Epithelial cell of esophagus (primary cell): ENCODE data around the gene ELMOD3.
A peak's percentile ranks its signal among the peaks of the same experiment; 100 is the strongest.
"Not testable (repeated sequence)": the region's sequence is repeated elsewhere in the genome, so short reads cannot be mapped to it uniquely, and the experiment has no call there.

Experiments
- DNase-seq: peaks from one replicate; pipeline ENCODE4 v3.0.0; 2010; ENCODE audit warnings: low read depth
- H3K4me3 ChIP-seq: 2 replicates; pipeline ENCODE4 v1.5.1; 2011; ENCODE audit warnings: mild to moderate bottlenecking, low read length, control low read depth
- TF ChIP-seq, protein P1 (sequence below): IDR thresholded peaks from 2 replicates; pipeline ENCODE4 v1.5.1; 2011; ENCODE audit warnings: low read depth, mild to moderate bottlenecking, low read length, control low read depth, inconsistent platforms; ENCODE audit not compliant: insufficient read depth; ENCODE audit errors: missing control alignments

The ELMOD3 gene

DNA sequence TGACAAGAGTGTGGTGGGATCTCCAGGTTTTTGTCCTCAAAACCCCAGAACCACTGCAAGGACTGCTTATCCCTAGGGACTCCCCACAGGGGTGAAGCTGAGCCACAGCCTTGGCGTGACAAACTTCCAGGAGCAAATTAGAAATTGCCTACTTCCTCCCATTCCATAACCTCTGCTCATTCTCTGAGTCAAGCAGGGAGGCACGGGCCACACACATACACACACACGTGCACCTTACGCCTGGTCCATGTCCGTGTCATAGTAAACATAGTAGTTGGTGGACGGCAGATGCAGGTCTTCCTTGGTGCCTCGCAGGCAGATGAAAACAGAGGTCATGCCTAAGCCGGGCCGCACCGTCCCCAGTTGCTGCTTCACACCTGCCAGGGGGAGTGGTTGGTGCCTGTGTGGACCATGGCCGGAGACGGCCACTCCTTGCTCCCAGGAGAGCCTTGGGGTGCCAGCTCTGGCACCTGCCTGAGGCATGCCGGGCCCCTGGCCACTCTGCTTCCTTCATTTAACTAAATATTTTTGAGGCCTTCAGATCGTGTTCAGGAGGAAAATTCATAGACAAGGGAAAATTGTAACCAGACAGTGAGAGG, 10.1 kb upstream of the ELMOD3 start:
- TF ChIP-seq, protein P1, sequence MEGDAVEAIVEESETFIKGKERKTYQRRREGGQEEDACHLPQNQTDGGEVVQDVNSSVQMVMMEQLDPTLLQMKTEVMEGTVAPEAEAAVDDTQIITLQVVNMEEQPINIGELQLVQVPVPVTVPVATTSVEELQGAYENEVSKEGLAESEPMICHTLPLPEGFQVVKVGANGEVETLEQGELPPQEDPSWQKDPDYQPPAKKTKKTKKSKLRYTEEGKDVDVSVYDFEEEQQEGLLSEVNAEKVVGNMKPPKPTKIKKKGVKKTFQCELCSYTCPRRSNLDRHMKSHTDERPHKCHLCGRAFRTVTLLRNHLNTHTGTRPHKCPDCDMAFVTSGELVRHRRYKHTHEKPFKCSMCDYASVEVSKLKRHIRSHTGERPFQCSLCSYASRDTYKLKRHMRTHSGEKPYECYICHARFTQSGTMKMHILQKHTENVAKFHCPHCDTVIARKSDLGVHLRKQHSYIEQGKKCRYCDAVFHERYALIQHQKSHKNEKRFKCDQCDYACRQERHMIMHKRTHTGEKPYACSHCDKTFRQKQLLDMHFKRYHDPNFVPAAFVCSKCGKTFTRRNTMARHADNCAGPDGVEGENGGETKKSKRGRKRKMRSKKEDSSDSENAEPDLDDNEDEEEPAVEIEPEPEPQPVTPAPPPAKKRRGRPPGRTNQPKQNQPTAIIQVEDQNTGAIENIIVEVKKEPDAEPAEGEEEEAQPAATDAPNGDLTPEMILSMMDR, result no peak
- no peak for DNase-seq
- H3K4me3 ChIP-seq, result no peak overlapping the region

DNA sequence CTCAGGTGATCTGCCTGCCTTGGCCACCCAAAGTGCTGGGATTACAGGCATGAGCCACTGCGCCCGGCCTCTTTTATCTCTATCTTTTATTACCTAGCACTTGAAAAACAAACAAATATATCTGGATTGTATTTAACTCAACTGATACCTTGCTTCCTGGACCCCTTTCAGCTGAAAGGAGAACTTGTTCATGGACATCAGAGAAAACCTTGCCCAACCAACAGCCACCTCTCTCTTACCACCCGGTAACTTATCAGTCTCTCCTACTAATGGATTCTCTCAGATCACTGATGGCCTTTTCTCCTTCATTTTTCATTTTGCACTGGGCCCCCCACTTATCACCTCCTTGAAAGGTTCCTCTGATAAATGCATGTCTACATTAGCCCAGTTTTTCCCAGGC, 7.0 kb upstream of the ELMOD3 start:
- TF ChIP-seq, protein P1, result no peak
- no peak for DNase-seq
- H3K4me3 ChIP-seq, result no peak overlapping the region

- peak; percentile 55 for DNase-seq
- peak overlapping the region; percentile 97 for H3K4me3 ChIP-seq
- TF ChIP-seq, protein P1, result no peak
Measured at GRCh38 chr2:85353876-85354285, 688 bp upstream of the ELMOD3 start.

- DNase-seq, result no peak
- TF ChIP-seq, protein P1, result no peak
- H3K4me3 ChIP-seq, result peak overlapping the region; percentile 97
Measured at GRCh38 chr2:85355073-85355410, 473 bp downstream of the ELMOD3 start.

DNA sequence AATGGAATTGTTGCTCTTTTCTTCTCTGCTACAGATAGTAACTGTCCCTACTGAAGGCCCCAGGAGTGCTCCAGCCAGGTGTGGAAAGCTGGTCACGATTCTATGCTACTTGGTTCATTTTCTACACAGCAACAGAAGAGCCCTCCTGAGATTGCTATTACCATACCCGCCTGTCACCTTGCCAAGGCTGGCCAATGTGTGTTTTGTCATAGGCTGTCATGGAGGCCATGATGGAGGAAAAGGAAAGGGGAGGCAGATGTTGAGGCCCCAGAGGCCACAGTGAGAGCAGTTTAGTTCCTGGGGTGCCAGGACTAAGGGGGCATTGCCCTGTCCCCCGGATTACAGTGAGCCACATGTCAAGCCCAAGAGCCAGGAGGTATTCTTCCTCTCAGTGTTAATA, 952 bp downstream of the ELMOD3 start:
- no peak for DNase-seq
- TF ChIP-seq, protein P1, result no peak
- H3K4me3 ChIP-seq, result peak overlapping the region; percentile 97

- TF ChIP-seq, protein P1, result no peak
- no peak for DNase-seq
- H3K4me3 ChIP-seq, result no peak overlapping the region
Measured at GRCh38 chr2:85356186-85356585, 1.6 kb downstream of the ELMOD3 start.

DNA sequence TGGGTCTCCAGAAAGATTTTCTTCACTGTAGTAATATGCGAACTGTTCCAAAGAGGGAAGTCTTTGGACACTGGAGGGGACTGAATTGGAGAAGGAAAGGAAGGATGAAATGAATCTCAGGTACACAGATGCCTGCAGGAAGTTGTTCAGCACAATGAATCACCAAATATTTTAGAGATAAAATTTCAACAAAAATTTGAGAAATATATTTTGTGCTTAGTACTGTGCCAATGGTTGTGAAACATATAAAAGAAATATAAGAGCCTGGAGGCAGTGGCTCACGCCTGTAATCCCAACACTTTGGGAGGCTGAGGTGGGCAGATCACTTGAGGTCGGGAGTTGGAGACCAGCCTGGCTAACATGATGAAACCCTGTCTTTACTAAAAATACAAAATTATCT, 3.2 kb downstream of the ELMOD3 start:
- TF ChIP-seq, protein P1, result no peak

GRCh38 chr2:85362653-85363387, 8.3 kb downstream of the ELMOD3 start:
- not testable (repeated sequence) for H3K4me3 ChIP-seq, DNase-seq

More for the DNA sequence above, 3.2 kb downstream of the ELMOD3 start:
- H3K4me3 ChIP-seq, result no peak overlapping the region
- peak; percentile 46 for DNase-seq
